HG02938 (cell line): ENCODE results near the gene IGSF11.
"Not testable (repeated sequence)": the region's sequence is repeated elsewhere in the genome, so short reads cannot be mapped to it uniquely, and the experiment has no call there.

ENCODE experiments used
- ATAC-seq: cut with Tn5 transposase; IDR thresholded peaks from one replicate; pipeline ENCODE4 v1.9.1; 2021; ENCODE audit warnings: mild to moderate bottlenecking, moderate library complexity; ENCODE audit not compliant: unreplicated experiment

The IGSF11 gene

DNA sequence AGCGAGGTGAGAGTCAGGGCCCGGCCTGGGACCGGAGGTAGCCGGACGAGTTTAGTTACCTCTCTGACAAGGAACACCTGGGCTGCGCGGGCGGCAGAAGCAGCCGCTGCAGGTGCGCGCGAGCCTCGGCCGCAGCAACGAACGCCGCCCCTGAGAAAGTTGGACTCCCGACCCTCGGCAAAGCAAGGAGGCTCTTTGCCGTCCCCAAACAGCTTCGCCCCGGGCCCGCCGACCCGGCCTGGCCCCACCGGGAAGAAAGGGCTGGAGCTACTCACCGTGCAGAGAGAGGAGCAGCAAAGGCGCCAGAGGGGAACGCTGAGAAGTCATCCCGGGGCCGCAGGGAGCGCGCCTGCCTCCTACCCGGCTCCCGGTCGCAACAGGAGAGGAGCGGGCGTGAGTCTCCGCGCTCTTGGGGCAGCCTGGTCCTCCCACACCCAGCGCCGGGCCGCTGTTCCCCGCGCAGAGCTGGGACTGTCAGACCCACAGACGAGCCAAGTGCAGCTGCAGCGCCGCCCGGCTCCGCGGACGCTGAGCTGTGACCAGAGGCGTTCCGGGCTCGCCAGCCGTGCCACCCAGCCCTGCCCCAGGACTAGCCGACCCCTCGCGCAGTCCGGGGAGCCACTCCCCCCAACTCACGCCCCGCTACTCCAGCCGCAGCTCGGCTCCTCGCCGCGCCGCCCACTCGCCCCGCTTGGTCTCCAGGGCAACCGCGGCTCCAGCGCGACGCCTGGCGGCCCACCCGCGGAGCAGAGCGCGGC is at the start of gene IGSF11:
Gene IGSF11, minus strand, starts transcription at position 591 of the 758 bp plus-strand sequence. Its CDS starts 264 bp downstream, at position 327.
- ATAC-seq = peak; percentile 91

GRCh38 chr3:119080364-119080763 is 45.7 kb upstream of the IGSF11 start:
- ATAC-seq = no peak

GRCh38 chr3:119073258-119074001 is 38.8 kb upstream of the IGSF11 start:
- no peak for ATAC-seq

- not testable (repeated sequence) for ATAC-seq
Measured at GRCh38 chr3:119072451-119072850, 37.8 kb upstream of the IGSF11 start.

- no peak for ATAC-seq
Measured at GRCh38 chr3:119069725-119070124, 35.1 kb upstream of the IGSF11 start.

GRCh38 chr3:119063471-119063870 is 28.8 kb upstream of the IGSF11 start:
- no peak for ATAC-seq

GRCh38 chr3:119062892-119063291 is 28.2 kb upstream of the IGSF11 start:
- ATAC-seq = no peak

DNA sequence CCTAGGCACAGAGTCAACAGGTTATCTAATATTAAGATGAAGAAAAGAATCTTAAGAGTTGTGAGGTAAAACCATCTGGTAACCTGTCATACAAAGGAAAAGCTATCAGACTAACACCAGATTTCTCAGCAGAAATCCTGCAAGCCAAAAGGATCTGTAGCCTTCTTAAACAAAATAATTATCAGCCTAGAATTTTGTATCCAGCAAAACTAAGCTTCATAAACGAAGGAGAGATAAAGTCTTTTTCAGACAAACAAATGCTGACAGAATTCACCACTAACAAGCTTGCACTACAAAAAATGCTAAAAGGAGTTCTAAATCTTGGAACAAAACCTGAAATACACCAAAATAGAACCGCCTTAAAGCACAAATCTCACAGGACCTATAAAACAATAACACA is 9.9 kb upstream of the IGSF11 start:
- ATAC-seq = no peak

DNA sequence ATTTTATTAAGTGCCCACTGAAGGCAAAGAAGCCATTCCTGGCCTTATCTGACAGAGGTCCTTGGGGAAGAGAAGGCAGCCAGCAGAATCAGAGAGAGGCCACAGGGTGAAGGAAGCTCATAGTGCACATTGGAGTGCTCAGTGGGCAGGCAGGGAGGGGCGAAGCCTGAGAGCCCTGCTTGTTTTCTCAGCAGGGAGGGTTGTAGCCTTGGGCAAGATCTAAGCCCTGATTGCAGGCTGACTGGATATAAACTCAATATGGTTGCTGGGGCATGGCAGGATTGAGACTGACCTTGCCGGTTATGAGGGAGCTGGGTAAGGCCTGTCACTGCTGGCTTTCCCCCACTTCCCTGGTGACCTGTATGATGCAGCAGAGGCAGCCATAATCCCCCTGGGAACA is 7.5 kb upstream of the IGSF11 start:
- ATAC-seq = no peak

DNA sequence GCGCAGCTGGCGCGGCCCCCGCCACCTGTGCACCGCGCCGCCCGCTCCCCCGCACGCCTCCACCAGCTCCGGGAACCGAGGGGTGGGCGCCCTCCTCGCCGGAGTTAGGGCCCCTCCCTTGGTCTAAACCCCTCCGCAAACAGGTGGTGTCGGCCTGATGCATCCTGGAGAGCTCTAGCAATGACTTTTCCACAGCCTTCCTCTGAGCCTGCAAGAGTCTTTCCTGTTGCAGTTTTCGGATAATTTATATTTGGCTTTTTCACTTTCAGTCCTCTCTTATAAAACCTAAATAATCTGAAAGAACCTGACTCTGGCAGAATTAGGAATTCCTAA is 334 bp upstream of the IGSF11 start:
- ATAC-seq = no peak

GRCh38 chr3:119033393-119034255 is 1.0 kb downstream of the IGSF11 start:
- ATAC-seq = no peak

DNA sequence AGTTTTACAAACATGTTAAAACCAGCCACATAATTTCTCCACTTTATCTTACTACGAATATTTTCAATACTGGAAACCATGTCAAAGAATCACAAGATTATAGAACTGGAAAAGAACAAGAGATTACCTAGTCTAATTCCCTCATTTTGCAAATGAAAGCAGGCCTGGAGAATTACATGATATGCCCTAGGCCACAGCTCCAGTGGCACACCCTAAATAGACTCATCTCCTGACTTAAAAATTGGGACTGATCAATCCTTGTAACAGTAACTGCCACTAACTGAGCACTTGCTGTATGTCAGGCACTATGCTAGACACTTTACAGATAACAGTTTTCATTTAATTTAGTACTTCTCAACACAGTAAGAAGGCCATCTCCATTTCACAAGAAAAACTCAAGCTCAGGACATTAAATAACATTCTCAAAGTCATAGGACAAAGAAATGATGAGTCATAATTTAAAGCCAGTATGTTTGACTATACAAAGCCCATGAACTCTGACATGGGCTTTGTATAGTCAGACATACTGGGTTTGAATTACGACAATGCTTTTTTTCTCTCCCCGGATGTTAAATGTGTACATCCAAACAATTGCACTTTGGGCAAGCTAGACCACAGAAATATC is 9.4 kb downstream of the IGSF11 start:
- ATAC-seq = no peak

GRCh38 chr3:119019767-119020518 is 14.7 kb downstream of the IGSF11 start:
- ATAC-seq = no peak

DNA sequence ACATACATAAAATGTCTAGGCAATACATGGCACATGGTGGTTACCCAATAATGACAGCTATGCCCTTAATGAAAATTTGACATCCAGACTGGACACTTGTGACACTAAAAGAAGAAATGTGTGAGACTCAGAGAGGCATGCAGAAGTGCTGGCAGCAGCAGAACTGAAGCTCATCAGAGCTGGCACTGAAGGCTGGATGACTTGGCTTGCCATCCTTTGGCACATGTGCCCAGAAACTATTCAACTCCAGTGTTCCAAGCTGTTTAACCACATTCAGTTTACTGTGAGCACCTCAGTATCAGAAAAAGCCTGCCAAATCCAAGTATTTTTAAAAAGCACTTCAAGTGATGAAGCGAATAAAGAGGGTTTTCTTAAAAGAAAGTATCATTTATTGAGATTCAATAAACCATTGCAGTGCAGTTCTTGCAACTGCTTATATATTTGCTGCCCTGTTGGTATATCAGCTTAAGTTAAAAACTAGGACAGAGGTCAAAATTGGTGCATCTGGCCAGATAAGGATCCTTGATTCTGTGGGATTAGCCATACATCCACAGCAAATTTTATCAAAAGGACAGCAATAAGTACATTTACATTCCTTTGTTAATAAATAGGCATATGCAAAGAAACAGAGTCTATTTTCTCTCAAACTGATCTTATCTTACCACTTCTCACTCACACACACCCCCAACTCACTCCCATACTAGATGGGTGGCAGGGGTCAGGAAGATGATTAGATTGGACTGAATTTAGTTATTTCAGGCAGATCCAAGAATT is 15.8 kb downstream of the IGSF11 start:
- no peak for ATAC-seq

DNA sequence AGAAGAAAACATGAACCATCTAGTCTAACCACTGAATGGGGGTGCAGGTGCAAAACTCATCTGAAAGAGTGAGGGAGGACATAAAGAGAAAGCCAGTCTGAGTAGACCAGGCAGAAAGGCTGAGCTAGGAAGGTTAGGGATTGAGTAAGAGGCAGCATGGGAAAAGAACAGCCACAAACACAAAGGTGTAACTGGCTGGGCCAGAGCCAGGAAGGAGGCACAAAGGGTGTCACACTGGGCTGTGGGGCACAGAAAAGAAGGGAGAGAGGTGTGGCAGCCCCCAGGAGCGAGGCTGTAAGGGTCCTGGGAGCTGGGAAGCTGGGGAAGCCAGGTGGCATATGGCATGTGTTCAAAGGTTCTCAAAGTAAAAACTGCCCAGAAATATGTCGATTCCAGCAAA is 18.7 kb downstream of the IGSF11 start:
- ATAC-seq = no peak

- ATAC-seq = no peak
Measured at GRCh38 chr3:119013951-119014350, 20.7 kb downstream of the IGSF11 start.

DNA sequence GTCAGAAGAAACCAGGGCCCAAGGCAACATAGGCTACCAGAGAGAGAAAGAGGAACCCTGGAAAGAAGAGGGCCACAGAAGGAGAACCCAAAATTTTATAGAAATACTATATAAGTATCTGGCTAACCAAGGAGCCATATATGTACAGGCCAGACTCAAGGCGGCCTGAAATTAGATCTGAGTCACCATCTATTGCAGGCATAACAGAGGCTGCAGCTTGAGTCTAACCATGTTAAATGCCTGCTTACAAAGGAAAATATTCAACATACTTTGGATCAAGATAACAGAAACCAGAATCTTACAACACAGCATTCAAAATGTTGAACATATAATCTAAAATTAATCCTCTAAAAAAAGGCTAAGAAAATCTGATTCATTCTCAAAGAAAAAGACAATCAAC is 23.1 kb downstream of the IGSF11 start:
- no peak for ATAC-seq

- no peak for ATAC-seq
Measured at GRCh38 chr3:118997190-118997589, 37.5 kb downstream of the IGSF11 start.

- no peak for ATAC-seq
Measured at GRCh38 chr3:118991775-118992174, 42.9 kb downstream of the IGSF11 start.
